NCI-H1694 (cell line): ENCODE results near the gene TBKBP1.

Experiments used
- DNase-seq: peaks from one replicate; lab custom pipeline; 2025; lab: John Stamatoyannopoulos, UW

The TBKBP1 gene

DNA sequence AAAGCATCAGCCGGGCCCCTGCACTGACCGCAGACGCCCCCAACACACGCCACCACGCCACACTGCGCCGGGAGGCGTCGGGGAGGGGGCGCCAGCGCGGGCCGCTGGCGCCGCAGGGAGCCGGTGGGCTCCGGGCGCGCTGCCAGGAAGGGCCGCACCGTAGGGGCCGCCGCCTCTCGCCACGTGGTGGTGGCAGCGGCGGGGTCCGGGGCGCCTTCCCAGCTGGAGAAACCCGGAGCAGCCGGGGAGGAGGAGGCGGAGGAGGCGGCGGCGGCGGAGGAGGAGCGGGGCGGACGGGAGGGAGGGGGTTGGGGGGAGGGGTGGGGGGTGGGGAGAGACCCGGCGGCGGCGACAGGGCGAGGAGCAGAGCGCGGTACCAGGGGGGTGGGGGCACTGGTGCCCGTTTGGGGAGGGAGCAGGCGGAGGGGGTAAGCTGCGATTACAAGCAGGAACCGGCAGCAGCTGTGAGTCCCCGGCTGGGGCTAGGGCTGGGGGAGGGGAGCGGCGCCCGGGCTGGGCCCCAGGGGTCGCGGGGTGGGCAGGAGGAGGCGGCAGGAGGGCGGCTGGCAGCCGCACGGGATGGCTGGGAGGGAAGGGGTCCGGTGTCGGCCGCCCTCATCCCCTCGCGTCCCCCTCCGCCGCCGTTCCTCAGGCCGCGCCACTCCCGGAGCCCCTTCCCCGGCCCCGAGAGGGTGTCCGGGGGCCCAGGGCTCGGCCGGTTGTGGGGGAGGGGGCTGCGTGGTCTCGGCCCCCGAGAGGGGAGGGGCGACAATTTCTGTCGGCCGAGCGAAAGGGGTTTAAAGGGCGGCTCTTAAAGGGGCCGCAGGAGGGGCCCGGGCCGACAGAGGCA, at the start of gene TBKBP1:
Gene TBKBP1, plus strand, starts transcription at position 431 of the 850 bp plus-strand sequence. CDS start 1,952 bp downstream, outside the sequence.
- DNase-seq: peak; percentile 48

DNA sequence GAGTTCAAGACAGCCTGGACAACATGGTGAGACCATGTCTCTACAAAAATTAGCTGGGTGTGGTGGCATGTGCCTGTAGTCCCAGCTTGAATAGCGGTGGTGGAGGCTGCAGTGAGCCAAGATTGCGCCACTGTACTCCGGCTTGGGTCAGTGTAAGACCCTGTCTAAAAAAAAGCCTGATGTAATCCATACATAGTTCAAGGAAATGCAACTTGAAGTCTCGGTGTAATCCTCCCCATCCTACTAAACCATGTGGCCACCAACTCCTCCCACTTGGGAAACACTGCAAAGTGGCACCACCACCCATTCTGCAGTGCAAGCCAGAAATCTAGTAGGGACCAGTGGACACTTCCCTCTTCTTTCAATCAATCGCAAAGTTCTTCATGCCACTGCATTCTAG, 49.6 kb upstream of the TBKBP1 start:
- DNase-seq: no peak

DNA sequence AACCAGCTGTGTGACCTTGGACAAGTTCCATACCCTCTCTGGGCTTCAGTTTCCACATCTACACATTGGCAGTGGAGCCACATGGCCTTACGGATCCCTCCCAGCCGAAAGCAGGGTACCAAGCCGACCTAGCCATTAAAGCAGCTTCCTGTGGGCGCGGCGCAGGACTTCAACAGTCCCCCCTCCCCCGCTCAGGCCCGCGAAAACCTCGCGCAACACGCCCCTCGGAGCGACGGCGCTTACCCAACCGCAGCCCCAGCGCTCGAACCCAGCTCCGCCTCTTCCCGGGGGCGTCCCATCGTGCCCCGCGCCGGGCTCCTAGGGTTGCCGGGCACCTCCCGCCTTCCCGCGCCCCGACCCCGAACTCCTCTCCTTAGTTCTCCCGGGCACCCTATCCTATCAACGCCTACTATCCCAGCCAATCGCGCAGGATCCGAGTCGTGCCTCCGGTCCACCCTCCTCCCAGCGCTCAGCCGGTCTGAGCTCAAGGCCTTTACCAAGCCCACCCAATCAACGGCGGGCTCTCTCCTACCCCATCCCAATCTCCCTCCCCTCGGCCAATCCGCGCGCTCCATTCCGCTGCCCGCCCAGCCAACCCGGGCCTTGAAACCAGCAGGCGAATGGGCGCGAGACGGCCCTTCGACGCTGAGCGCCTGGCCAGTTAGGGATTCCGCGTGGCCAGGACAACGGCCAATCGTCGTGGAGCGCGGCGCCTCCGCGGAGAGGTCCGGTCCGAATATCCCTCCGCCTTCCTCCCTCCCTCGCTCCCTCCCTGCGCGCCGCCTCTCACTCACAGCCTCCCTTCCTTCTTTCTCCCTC, 44.6 kb upstream of the TBKBP1 start, which contains the start of gene KPNB1:
Gene KPNB1, plus strand, starts transcription at position 767 of the 819 bp plus-strand sequence. CDS start 326 bp downstream, outside the sequence.
- DNase-seq: peak; percentile 98

DNA sequence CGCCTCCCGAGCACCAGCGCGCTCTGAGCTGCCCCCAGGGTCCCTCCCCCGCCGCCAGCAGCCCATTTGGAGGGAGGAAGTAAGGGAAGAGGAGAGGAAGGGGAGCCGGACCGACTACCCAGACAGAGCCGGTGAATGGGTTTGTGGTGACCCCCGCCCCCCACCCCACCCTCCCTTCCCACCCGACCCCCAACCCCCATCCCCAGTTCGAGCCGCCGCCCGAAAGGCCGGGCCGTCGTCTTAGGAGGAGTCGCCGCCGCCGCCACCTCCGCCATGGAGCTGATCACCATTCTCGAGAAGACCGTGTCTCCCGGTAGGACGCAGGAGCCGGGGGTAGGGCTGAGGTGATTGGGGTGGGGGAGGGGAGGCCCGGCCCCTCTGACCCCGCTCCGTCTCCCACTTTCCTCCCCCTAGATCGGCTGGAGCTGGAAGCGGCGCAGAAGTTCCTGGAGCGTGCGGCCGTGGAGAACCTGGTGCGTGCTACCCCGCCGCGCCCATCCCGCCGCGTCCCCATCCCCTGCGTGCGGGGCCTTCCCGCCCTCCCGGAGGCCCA, 43.9 kb upstream of the TBKBP1 start:
- DNase-seq: no peak

DNA sequence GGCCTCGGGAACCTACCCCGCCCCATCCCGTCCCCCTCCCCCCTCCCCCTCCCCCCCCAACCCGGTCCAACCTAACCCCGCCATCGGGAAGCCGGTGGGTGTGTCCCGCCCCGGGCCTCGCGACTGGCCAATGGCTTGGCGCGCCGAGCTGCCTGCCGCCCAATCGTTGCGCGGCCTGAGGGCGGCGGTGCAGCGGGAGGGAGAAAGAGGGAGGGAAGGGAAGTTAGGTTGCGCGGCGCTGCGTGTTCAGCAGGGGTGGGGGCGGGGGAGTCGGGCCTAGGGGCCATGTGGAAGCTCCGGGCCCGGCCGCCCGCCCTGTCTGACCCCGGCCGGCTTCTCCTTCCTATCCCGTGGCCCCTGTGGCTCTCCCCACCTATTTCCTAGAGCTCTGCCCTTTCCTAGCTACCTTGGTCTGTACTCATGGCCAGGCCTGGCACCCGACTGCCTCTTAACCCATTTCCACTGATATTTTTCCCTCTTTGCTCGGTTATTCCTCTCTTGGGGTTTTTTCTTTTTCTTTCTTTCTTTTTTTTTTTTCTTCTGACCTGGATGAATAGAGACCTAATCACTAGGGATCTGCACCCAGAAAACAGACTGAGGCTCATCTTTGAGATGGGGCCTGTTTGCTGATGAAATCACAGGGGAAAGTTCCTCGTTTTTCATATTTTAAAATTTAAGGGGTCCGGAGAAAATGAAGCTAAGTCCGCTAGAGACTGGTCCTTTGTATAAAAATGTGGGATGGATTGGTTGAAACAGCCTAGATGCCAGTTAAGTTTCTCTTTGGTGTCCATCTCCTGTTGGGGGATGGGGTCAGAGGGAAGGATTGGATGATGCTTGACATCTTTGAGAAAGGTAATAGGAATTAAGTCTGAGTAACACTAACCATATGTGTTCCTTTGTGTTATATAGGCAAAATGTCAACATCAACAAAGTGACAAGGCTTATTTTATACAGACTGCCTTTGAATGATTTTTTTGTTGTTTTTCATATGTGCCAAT, 43.1 kb upstream of the TBKBP1 start:
- peak; percentile 92 for DNase-seq

DNA sequence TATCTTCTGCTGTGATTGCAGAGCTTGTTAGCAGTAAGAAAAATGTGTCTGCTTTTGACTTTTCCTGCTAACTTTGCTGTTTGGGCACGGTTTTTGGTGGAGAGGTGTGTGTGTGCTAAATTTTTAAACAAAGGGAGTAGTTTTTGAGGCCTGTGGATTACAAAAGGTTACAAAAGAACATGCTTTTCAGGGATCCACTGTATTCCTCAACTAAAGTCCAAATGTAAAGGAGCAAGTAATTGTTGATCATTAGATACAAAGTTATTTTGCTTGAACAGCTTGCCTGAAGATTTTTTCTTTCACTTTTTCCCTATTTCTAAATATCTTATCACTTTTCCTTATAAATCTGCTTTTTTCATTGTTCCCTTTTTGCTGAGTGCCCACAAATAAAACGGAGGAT, 42.3 kb upstream of the TBKBP1 start:
- DNase-seq: no peak

DNA sequence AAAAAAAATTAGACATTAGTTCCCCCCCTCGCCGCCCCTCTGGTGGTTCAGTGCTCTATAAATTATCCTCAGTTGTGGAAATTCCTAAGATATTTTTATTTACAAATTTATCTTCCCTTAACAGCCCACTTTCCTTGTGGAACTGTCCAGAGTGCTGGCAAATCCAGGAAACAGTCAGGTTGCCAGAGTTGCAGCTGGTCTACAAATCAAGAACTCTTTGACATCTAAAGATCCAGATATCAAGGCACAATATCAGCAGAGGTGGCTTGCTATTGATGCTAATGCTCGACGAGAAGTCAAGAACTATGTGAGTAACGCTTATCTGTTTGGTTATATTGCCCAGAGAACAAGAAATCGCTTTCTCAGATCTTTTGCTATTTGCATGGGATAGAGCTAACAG, 41.4 kb upstream of the TBKBP1 start:
- no peak for DNase-seq

DNA sequence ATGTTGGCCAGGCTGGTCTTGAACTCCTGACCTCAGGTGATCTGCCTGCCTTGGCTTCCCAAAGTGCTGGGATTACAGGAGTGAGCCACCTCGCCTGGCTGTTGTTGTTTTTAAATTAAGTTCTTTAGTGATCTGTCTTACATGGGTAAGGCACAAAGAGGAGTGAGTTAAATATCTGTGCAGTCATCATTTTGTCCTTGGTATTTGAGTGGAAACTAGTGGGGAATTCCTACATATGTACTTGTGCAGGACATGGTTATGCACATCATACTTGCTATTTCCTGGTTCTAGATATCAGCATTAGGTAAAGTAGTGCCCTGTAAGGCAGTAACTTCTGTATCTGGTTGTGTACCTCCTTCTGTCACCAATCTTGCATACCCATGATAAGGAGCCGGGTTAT, 40.5 kb upstream of the TBKBP1 start:
- no peak for DNase-seq

GRCh38 chr17:47654991-47655390, 39.0 kb upstream of the TBKBP1 start:
- DNase-seq: no peak

GRCh38 chr17:47660064-47660492, 33.9 kb upstream of the TBKBP1 start:
- DNase-seq: no peak

DNA sequence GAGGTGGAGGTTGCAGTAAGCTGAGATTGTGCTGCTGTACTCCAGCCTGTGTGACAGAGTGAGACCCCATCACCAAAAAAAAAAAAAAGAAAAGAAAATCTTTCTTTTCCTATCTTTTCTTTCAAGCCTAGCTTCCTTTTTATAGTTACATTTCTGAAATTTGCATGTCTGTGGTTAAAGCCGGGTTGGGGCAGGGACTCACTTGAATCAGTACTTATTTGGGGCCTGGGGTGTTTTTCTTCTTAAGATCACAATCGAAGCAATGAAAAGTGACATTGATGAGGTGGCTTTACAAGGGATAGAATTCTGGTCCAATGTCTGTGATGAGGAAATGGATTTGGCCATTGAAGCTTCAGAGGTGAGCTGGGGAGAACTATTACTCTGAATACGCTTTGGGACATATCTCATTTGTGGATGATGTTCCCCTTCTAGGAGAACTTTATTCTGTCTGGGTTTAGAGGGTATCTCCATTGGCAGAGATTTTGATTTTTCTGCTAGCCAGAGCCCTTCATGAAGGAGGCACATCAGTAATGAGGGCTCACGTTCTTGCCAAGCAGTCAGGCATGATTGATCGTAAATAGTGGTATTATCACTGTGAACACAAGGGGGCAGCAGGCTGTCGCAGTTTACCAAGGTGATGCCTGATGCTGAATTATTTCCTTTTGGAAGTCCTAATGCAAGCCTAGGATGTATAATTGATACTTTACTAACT, 29.9 kb upstream of the TBKBP1 start:
- peak; percentile 89 for DNase-seq

- no peak for DNase-seq
Measured at GRCh38 chr17:47664624-47664941, 29.4 kb upstream of the TBKBP1 start.

GRCh38 chr17:47665655-47666054, 28.3 kb upstream of the TBKBP1 start:
- no peak for DNase-seq

DNA sequence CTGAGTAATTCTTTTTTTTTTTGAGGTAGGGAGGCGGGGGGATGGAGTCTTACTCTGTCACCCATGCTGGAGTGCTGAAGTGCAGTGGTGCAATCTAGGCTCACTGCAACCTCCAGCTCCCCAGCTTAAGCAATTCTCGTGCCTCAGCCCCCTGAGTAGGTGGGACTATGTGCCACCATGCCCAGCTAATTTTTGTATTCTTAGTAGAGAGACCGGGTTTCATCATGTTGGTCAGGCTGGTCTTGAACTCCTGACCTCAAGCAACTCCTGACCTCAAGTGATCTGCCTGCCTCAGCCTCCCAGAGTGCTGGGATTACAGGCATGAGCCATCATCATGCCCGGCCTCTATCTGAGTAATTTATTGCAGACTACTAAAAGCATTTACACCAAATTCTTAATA, 24.9 kb upstream of the TBKBP1 start:
- DNase-seq: no peak

DNA sequence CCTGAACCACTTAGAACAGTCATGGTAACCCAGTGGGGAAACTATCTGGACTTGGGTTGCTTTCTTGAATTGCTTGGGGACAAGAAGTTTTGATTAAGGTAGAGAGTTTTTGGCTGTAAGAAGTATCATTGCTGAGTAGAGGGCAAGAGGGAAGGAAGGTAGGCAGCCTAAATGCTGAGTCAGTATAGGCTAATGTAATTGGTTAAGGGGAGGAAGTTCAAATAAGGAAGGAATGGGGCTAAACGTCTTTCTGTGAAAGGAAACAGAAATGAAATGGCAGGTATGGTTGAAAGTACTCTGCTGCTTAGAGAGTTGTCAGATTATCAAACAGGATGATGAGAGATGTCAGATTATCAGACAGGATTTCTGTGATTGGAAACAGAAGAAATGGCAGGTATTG, 23.9 kb upstream of the TBKBP1 start:
- no peak for DNase-seq

- DNase-seq: no peak
Measured at GRCh38 chr17:47674499-47674898, 19.5 kb upstream of the TBKBP1 start.

- DNase-seq: no peak
Measured at GRCh38 chr17:47675380-47676198, 18.4 kb upstream of the TBKBP1 start.

DNA sequence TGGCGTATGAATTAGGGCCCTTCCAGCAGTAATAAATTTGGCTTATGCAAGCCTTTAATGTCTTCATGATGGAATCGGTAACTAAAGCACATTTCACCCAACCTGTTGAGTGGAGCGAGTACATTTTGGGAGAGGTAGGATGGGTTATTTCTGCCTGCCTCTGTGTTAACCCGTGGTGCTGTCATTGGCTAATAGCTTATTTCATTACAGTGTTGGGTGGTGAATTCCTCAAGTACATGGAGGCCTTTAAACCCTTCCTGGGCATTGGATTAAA, 17.8 kb upstream of the TBKBP1 start:
- DNase-seq: no peak

- no peak for DNase-seq
Measured at GRCh38 chr17:47676510-47677165, 17.3 kb upstream of the TBKBP1 start.

- no peak for DNase-seq
Measured at GRCh38 chr17:47678196-47678595, 15.8 kb upstream of the TBKBP1 start.
